ENCODE data around the gene NATD1.
A peak's percentile ranks its signal among the peaks of the same experiment; 100 is the strongest.

NATD1 gene

GRCh38 chr17:21252796-21253645 is at the start of gene NATD1:
TSS of gene NATD1 (minus strand) at chr17:21253410. CDS start at chr17:21253264, 146 bp downstream.
- DNase-seq (ENCODE audit: low read depth) = peak; percentile 46

DNA sequence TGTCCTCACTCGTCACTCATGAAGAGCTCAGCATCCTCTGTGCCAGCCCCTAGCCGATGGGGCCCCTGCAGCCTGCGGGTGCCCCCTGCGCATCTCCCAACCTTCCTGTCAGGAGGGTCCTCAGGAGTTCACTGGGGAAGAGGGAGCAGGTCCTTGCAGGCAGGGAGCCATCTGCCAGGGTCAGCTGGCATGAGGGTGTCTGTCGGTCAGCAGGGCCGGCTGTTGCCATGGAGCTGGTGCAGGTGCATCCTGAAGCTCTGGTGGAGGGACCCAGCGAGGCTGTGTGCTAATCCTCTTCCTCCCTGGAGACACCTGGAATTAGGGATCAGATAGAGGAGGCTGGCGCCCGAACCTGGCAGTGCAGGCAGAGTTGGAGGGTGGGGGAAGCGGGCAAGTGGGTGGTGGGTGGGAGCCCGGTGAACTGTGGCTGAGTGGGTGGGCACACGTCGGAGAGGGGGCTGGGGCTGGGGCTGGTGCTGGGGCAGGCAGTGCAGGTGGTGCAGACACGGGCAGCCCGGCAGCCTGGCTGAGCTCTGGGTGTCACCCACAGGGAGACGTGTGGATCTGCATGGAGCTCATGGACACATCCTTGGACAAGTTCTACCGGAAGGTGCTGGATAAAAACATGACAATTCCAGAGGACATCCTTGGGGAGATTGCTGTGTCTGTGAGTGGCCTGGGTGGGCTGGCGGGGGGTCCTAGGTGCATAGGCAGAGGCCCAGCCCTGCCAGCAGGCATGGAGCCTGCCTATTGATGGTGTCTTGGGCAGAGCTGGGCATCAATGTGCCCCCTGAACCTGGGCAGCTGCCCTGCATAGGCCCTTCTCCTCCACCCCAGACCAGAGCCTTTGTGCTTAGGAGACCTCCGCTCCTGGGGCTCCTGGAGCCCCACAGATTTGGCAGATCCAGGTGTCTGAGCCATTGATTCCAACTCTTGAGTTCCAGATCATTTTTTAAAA is 48.7 kb upstream of the NATD1 start:
- DNase-seq (ENCODE audit: low read depth) = no peak

DNA sequence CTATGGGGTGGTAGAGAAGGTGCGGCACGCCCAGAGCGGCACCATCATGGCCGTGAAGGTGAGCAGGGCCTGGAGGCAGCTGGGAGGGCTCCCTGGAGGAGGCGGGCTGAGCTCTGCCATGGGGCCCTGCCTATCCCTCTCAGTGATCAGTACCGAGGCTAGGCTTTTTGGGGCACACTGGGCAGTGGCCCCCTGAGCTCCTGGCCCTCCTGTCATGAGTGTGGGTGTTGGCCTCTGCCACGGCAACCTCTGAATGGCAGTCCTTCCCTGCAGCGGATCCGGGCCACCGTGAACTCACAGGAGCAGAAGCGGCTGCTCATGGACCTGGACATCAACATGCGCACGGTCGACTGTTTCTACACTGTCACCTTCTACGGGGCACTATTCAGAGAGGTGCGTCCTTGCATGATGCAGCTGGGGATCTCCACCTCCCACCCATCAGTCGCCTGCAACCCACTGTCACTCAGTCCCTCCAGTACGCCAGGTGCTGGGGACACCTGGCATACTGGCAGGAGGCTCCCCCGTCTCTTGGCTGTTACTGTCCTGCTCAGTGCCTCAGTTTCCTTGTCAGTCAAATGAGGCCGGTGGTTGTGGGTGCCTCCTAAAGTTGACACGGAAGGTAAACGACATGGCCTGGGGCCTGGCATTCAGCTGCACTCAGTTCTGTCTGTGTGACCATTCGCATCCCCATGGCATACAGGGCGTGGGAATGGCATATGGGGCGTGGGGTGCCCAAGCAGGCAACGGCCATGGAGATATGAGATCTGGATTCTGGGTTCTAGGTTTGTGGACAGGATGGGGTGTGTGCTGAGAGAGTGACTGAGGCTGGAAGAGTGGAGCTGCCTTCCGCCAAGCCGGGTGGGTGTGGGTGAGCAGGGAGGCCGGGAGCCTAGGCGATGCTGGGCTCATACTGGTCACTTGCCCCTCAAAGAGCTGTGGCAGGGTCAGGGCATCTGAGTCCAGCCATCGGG is 47.7 kb upstream of the NATD1 start:
- DNase-seq (ENCODE audit: low read depth) = no peak

- DNase-seq (ENCODE audit: low read depth) = no peak
Observed at GRCh38 chr17:21299981-21300600, 46.9 kb upstream of the NATD1 start.

DNA sequence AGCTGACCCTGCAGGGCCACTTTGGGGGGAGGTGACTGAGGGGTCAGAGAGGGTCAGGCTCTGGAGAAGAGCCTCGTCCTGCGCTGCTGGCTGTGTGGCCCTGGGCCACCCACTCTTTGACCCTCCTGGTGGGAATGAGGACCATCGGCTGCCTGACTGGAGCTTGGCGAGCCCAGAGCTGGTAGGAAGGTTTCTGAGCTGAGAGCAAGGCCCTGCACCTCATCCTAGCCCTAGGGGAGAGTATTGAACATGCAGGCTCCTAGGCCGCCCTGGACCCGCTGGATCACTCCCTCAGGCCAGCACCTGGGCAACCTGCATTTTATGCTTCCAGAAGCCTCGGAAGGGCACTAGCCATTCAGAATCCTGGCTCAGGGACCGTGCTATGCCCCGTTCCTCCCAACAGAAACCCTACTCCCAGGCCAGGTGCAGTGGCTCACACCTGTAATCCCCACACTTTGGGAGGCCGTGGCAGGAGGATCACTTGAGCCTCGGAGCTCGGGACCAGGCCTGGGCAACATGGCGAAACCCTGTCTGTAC is 45.8 kb upstream of the NATD1 start:
- no peak for DNase-seq (ENCODE audit: low read depth)

GRCh38 chr17:21298056-21298982 is 45.1 kb upstream of the NATD1 start:
- no peak for DNase-seq (ENCODE audit: low read depth)

DNA sequence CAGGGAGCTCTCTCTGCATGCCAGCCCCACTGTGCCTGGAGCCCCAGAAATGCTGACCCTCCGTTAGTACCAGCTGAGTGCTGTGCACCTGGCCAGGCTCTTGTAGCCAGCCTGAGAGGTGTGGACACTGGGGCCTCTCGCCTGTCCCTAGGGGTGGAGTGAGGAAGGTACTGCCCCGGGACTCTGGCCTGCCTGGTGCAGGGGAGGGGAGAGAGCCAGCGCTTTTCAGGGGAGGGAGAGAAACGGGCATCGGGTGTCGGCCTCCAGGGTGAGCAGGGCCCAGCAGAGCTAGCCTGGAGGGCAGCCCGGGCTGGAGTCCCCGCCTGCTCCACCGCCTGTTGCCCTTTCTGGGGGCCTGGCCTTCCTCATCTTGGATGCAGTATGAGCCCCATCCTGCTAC is 44.4 kb upstream of the NATD1 start:
- DNase-seq (ENCODE audit: low read depth) = no peak

DNA sequence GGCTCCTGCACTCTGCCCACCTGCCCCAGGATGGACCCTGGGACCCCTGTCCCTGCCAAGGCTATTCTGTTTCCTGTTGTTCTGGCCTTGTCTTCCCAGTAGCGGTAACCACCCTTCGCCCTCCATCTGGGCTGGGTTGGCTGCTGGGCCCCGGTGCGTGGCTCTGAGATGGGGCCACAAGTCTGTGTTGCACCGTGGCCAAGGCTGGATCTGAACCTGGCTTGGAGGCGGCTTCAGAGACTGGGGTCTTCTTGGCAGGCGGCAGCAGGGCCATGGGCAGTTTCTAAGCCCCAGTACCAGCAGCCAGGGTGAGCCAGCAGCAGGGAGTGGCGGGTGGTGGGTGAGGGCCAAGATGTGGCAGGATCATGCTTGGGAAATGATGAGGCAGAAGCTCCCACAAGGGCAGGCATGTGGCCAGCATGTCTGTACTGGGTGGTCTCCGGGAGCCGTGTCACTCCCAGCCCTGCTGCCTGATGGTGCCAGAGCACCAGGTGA is 43.9 kb upstream of the NATD1 start:
- DNase-seq (ENCODE audit: low read depth) = no peak

DNA sequence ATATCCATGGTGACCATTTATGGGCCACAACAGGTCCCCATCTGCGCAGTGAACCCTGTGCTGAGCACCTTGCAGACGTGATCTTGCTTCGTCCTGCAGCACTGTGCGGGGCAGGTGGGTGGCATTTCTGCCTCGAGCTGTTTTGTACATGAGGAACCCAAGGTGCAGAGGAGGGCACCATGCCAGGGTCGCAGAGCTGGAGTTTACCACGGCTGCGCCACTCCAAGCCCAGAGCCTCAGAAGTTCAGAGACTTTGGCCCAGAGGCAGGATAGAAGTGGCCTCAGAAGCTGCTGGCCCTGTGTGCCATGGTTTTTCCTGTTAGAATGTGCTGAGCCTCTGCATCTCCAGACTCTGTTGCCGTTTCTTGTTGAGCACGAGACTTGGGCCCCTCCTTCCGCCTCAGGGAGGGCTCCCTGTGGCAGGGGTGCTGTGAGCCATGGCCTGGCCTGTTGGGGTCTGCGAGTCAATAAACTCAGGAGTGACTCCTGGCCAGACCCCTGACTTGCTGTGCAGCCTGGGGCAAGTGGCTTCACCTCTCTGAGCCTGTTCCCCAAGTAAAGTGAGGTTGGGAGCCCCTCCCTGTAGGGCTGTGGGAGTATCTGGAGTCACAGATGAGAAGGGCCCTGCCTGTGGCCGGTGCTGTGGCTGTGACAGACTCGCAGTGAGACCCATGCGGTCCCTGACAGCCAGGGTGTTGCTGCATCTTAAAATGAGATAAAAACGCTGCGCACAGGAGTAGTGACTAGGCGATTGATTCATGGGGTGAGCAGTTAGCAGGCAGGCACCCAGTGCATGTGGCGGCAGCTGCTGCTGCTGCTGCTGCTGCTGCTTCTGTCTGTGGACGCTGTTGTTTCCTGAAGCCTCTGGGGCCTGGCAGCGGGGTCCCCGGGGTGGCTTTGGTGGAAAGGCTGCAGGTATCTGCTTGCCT is 43.2 kb upstream of the NATD1 start:
- DNase-seq (ENCODE audit: low read depth) = no peak

DNA sequence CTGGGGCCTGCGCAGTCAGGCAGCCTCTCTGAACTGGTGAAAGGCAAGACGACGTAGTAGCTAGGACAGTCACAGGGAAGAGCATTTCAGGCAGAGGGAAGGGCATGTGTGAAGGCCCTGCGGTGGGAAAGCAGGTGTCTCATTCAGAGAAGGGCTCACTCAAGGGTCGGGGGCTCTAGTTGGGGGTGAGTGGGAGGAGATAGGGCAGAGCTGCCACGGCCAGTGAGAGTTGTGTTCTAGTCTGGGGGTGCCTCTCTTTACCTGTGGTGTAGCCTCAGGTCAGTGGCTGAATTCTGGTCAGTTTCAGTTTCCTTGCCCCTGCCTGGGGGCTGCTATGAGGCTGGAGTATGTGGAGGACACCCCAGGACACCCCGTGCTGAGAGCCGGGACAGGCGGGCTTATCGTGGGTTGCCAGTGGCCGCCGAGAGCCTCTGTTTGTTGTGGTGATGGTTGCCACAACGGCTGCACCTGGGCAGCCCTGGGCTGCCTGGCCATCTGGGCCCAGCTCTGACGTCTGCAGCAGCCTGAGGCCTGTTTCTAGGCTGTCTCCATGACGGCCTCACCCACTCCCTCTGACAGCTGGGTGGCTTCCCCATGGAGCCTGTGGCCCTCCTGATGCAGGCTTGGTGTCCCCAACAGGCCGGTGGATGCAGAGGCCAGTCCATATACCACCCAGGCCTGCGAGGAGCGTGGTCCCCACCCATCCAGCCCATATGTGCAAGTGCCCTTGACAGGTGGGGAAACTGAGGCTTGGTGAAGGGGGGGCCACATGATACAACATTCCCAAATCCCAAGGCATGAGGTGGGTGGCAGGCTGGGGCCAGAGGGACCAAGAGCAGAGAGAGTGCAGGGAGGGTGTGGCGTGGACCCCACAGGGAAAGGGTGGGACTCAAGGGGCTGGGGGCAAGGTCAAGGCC is 42.1 kb upstream of the NATD1 start:
- DNase-seq (ENCODE audit: low read depth) = no peak

DNA sequence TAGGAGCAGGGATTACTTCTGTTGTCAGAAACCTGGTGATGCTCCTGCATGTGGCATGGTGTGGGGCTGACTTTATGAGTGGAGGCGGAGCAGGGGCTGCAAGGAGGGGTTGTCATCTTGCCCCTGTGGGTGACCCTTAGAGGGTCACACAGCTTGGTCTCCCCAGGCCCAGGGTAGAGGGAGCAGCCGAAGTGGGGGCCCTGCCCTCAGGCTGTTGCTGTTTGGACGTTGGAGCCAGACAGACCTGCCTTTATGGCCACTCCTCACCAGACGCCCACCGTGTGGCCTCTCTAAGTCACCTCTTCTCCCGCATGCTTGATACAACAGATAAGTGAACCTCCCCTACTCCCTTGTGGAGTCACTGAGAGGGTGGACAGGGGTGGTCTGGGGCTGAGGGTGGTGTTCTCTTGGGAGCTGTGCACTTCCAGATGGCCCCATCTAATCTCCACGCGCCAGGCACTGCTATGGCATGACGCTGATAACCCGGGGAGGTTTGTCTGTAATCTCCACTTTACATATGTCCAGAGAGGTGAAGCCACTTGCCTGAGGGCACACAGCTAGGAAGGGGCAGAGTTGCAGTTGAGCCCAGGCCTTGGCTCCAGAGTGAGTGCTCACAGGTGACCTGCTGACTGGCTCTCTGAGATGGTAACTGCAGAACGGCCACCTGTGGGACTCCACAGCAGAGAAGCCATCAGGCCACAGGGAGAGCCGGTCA is 41.3 kb upstream of the NATD1 start:
- no peak for DNase-seq (ENCODE audit: low read depth)

GRCh38 chr17:21293831-21294210 is 40.6 kb upstream of the NATD1 start:
- DNase-seq (ENCODE audit: low read depth) = no peak

DNA sequence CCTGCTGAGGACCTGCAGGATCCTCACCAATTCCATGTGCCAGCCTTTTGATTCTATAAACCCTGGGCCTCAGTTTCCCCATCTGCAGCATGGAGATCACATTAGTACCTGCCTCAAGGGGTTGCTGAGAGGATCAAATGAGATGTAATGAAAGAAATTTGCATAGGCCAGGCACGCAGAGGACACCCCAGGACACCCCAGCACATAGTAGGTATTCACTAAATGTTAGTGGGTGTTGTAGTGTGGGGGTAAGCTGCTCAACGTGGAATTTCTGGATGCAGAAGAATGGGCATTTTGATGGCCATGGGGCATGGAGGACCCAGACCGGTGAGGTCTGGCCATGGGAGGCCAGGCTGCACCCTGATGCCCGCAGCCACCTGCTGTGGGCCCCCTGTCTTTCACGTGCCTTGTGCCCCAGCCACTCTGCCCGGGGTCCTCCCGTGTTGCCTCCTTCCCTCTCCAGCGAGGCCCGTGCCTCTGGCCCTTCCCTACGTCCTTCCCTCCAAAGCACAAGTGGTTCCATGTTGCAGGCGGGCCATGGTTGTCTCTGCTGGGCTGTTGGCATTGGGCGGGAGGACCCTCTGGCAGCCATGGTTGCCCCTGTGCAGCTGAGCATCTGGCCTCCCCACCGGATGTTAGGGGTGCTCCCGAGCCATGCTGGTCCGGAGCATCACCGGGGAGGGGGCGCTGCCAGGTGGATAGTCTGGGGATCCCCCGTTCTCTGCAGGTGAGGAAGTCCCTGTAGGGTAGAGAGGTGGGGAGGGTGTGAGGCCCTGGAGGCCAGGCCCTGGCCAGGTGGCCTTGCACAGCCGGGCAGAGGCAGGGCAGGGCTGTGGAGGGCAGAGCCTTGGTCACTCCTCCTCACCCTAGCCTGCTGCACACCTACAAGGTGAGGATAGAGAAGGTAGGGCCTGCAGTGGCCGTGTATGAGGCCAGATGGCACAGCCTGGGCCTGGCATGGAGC is 39.9 kb upstream of the NATD1 start:
- no peak for DNase-seq (ENCODE audit: low read depth)

GRCh38 chr17:21291862-21292261 is 38.7 kb upstream of the NATD1 start:
- no peak for DNase-seq (ENCODE audit: low read depth)

- no peak for DNase-seq (ENCODE audit: low read depth)
Observed at GRCh38 chr17:21291357-21291756, 38.1 kb upstream of the NATD1 start.
